Gastroesophageal sphincter (tissue), 4 donors: Measurements from ENCODE around the gene MEPE. TPM values are rescaled to one million over a fixed set of nuclear protein-coding genes. Genes with fewer than 3 reads are reported as not detected.

Experiments
- ATAC-seq: fragments of 150-250 bp; one replicate; pipeline ENCODE4 v1.9.1; 2016; ENCODE audit warnings: mild to moderate bottlenecking, moderate library complexity
- H3K27ac ChIP-seq, 4 donors: fragments of 200-600 bp; sonication (generic) in 3 of 4; 1 replicate in 3 of 4; 2 replicates in 1 of 4; pipeline ENCODE4 v1.5.1; 2016 to 2019
- H3K27me3 ChIP-seq: fragments of 200-600 bp; sonication (generic); one replicate; pipeline ENCODE4 v1.5.1; 2019
- H3K36me3 ChIP-seq, 2 donors: fragments of 200-600 bp; sonication (generic); one replicate each; pipeline ENCODE4 v1.5.1; 2019; ENCODE audit warnings: control low read depth in 1 of 2
- H3K4me1 ChIP-seq, 3 donors: fragments of 200-600 bp; sonication (generic); 1 replicate in 2 of 3; 2 replicates in 1 of 3; pipeline ENCODE4 v1.5.1; 2016 to 2019; ENCODE audit warnings: control low read depth in 2 of 3
- H3K4me3 ChIP-seq, 2 donors: fragments of 200-600 bp; sonication (generic); one replicate each; pipeline ENCODE4 v1.5.1; 2019; ENCODE audit warnings: mild to moderate bottlenecking in 1 of 2, moderate library complexity in 1 of 2
- H3K9me3 ChIP-seq, 3 donors: fragments of 200-600 bp; sonication (generic); one replicate each; pipeline ENCODE4 v1.5.1; 2017 to 2019; ENCODE audit warnings: control low read depth in 2 of 3
- EP300 ChIP-seq: sonication (generic); formaldehyde crosslinking; IDR thresholded peaks from one replicate; pipeline ENCODE4 v1.6.1; 2017; ENCODE audit warnings: antibody characterized with exemption, mild to moderate bottlenecking
- POLR2A ChIP-seq, 2 donors: fragments of 450-650 bp; IDR thresholded peaks; one replicate each; pipeline ENCODE4 v1.6.1; 2017; ENCODE audit warnings: antibody characterized with exemption in 2 of 2, mild to moderate bottlenecking in 2 of 2, moderate library complexity in 1 of 2
- POLR2AphosphoS5 ChIP-seq: sonication (generic); formaldehyde crosslinking; IDR thresholded peaks from one replicate; pipeline ENCODE4 v1.6.1; 2017; ENCODE audit warnings: antibody characterized with exemption
- WGBS, 2 donors: methylation state at CpG; one replicate each; pipeline ENCODE4 v1.1.5; 2018; ENCODE audit warnings: low coverage in 1 of 2; 5-methylcytosine and 5-hydroxymethylcytosine counted together
- total RNA-seq, 4 donors: library from RNA; depleted of rRNA; stranded (reverse); fragments of >200 nt; gene quantifications; one replicate each; pipeline ENCODE4 v1.1.0, GENCODE V29; 2016
- TF ChIP-seq, protein P1 (sequence below), 4 experiments: fragments of 200-600 bp in 2 of 4; fragments of 450-650 bp in 2 of 4; sonication (generic) in 1 of 4; IDR thresholded peaks; one replicate each; pipeline ENCODE4 v1.5.1; 2017 to 2019; ENCODE audit warnings: antibody characterized with exemption in 4 of 4, mild to moderate bottlenecking in 2 of 4, moderate library complexity in 2 of 4

MEPE gene
- total RNA-seq, 4 donors from 2014 or later: not detected

DNA sequence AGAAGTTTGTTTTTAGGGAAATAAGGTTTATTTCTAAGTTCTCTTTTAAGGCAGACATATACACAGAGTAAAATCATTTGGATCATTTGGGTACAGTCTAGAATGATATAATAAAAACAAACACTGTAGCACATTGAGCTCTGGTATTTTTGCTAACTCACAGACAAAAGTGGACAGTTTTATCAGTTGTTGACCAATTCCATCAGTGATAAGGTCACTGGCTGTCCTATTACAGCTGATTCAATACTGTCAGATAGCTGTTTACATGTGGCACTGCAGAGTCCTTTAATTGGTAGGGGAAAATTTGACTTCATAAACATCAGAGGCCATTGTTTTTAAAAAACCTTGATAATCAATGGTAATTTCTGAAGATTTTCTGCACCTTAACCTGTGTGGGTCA is 29.9 kb upstream of the MEPE start:
- no peaks in the 10 kb centered on the region for H3K4me1 ChIP-seq
- no peaks in the 10 kb centered on the region for H3K36me3 ChIP-seq
- H3K4me3 ChIP-seq: no peak overlapping the region
- ATAC-seq: no peak
- H3K27me3 ChIP-seq: no peaks in the 10 kb centered on the region
- no peaks in the 10 kb centered on the region for H3K9me3 ChIP-seq
- no peak overlapping the region for H3K27ac ChIP-seq
- TF ChIP-seq, protein P1, sequence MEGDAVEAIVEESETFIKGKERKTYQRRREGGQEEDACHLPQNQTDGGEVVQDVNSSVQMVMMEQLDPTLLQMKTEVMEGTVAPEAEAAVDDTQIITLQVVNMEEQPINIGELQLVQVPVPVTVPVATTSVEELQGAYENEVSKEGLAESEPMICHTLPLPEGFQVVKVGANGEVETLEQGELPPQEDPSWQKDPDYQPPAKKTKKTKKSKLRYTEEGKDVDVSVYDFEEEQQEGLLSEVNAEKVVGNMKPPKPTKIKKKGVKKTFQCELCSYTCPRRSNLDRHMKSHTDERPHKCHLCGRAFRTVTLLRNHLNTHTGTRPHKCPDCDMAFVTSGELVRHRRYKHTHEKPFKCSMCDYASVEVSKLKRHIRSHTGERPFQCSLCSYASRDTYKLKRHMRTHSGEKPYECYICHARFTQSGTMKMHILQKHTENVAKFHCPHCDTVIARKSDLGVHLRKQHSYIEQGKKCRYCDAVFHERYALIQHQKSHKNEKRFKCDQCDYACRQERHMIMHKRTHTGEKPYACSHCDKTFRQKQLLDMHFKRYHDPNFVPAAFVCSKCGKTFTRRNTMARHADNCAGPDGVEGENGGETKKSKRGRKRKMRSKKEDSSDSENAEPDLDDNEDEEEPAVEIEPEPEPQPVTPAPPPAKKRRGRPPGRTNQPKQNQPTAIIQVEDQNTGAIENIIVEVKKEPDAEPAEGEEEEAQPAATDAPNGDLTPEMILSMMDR (IDR thresholded peaks at IDR 0.05): no peak
- no peak for TF ChIP-seq POLR2AphosphoS5
- TF ChIP-seq POLR2A (IDR thresholded peaks at IDR 0.05): no peak
- TF ChIP-seq EP300: no peak

DNA sequence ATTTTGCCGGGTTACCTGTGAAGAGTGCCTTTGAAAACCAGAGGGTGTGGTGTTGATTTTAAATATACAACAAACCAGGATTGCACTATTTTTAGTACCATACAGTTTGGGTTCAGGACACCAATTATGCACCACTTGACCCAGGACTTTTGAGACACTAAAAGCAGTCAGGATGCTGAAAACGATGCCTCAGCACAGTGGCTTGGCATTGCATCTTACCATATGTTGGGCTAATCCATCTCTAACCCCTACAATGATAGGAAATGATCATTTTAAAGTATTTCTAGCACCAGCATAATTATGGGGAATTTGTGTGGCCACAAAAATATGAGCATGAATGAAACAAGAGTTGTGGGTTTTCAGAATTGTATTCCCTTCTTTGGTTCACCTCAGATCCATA is 29.3 kb upstream of the MEPE start:
- Histone ChIP-seq H3K9me3 (no peaks in the 10 kb centered on the region), H3K36me3 (no peaks in the 10 kb centered on the region), H3K4me1 (no peaks in the 10 kb centered on the region), H3K27ac (no peak overlapping the region), H3K27me3 (no peaks in the 10 kb centered on the region), H3K4me3 (no peak overlapping the region)
- TF ChIP-seq EP300: no peak
- TF ChIP-seq POLR2A (IDR thresholded peaks at IDR 0.05): no peak
- no peak for TF ChIP-seq POLR2AphosphoS5
- ATAC-seq: no peak
- WGBS, 2 donors: 86 to 93% methylated on average over 2 of the region's 2 CpGs

DNA sequence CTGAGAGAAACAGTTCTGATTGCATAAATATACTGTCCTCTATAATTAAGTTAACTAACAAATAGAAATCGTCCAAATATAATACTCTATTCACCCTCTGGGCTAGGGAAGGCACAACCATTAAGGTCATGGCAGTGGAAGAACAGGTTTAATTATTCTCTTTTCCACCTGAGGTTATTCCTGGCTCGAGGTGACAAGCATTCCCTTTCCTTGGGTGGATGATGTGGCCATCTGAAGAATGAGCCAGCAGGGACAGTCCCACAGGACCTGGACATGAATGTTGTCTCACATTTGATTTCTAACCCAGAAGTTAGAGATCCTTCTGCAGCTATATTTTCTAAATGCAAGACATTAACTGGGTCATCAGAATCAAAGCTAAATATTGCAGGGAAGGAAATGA is 27.9 kb upstream of the MEPE start:
- no peaks in the 10 kb centered on the region for H3K36me3 ChIP-seq
- 40 to 77% methylated on average over 2 of the region's 2 CpGs for WGBS, 2 donors
- H3K27ac ChIP-seq: no peak overlapping the region
- no peaks in the 10 kb centered on the region for H3K4me1 ChIP-seq
- H3K4me3 ChIP-seq: no peak overlapping the region
- H3K9me3 ChIP-seq: no peaks in the 10 kb centered on the region
- TF ChIP-seq, protein P1 (IDR thresholded peaks at IDR 0.05): no peak
- no peak for TF ChIP-seq POLR2AphosphoS5
- TF ChIP-seq POLR2A (IDR thresholded peaks at IDR 0.05): no peak
- no peak for TF ChIP-seq EP300
- ATAC-seq: no peak
- H3K27me3 ChIP-seq: no peaks in the 10 kb centered on the region

DNA sequence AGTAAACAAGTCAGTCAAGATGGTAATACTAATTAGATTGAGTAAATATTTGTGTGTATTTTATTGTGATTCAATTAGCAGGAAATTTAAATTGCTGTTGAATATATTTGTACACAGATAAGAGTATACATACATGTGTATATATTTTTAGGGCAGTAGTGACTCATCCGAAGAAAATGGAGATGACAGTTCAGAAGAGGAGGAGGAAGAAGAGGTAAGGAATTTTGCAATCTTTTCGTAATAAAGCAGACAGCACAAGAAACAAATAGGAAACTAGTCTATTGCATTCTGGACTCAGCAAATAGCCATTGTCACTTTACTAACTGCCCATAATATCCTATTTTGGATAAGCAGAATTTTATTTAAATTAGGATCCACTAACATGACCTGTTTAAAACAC is 26.8 kb upstream of the MEPE start:
- Histone ChIP-seq H3K4me3 (no peak overlapping the region), H3K27ac (no peak overlapping the region), H3K4me1 (no peaks in the 10 kb centered on the region), H3K27me3 (no peaks in the 10 kb centered on the region), H3K9me3 (no peaks in the 10 kb centered on the region), H3K36me3 (no peaks in the 10 kb centered on the region)
- WGBS, 2 donors: 75 to 84% methylated on average over 2 of the region's 2 CpGs
- no peak for ATAC-seq
- TF ChIP-seq, protein P1 (IDR thresholded peaks at IDR 0.05): no peak
- TF ChIP-seq POLR2A (IDR thresholded peaks at IDR 0.05) (no peak), EP300 (no peak)

DNA sequence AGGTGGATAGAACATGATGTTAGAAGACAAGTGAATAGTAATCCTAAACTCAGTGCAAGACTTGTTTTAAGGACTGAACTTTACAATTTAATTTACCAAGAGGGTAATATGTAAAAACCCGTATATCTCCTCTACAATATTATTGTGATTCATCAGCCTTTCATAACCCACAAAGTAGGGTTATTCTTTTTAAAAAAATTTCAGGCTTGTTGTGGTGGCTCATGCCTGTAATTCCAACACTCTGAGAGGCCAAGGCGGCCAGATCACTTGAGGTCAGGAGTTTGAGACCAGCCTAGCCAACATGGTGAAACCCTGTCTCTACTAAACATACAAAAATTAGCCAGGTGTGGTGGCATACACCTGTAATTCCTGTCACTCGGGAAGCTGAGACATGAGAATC is 26.2 kb upstream of the MEPE start:
- Histone ChIP-seq H3K36me3 (no peaks in the 10 kb centered on the region), H3K9me3 (no peaks in the 10 kb centered on the region), H3K27ac (no peak overlapping the region), H3K4me3 (no peak overlapping the region), H3K27me3 (no peaks in the 10 kb centered on the region), H3K4me1 (no peaks in the 10 kb centered on the region)
- 82 to 94% methylated on average over 3 of the region's 3 CpGs for WGBS, 2 donors
- no peak for TF ChIP-seq POLR2A (IDR thresholded peaks at IDR 0.05)
- no peak for TF ChIP-seq POLR2AphosphoS5
- TF ChIP-seq EP300: no peak
- TF ChIP-seq, protein P1 (IDR thresholded peaks at IDR 0.05): no peak
- no peak for ATAC-seq
